Right renal pelvis (tissue), 4 donors: Measurements from ENCODE around the gene SNX10. TPM values are rescaled to one million over a fixed set of nuclear protein-coding genes. Genes with fewer than 3 reads are reported as not detected.
A peak's percentile ranks its signal among the peaks of the same experiment; 100 is the strongest.
"Not testable (repeated sequence)": the region's sequence is repeated elsewhere in the genome, so short reads cannot be mapped to it uniquely, and the experiment has no call there.

Experiments
- DNase-seq, 4 donors: peaks; one replicate each; pipeline ENCODE4 v3.0.0-alpha.2; 2013; ENCODE audit warnings: low read depth in 4 of 4, low spot score in 3 of 4, missing footprints in 1 of 4
- polyA plus RNA-seq, 4 donors: library from polyadenylated mRNA; unstranded; fragments of 120-200 nt; gene quantifications; one replicate each; pipeline ENCODE4 v1.2.1, GENCODE V29; 2013; ENCODE audit not compliant: insufficient read length in 4 of 4

SNX10 gene
- polyA plus RNA-seq, result 10 to 100 TPM; 21.0 to 29.1 (median 26.3) TPM

GRCh38 chr7:26291699-26292538 is at the start of gene SNX10:
SNX10 (plus strand) TSS chr7:26291862; CDS start chr7:26346443, 54,581 bp downstream.
- DNase-seq, result peak in 3 of 4 donors; percentile 26 to 47 (median 29)

GRCh38 chr7:26245150-26245549 is 46.5 kb upstream of the SNX10 start:
- no peak for DNase-seq

GRCh38 chr7:26250239-26250638 is 41.4 kb upstream of the SNX10 start:
- no peak for DNase-seq

- DNase-seq, result not testable (repeated sequence)
Measured at GRCh38 chr7:26261866-26262265, 29.8 kb upstream of the SNX10 start.

- DNase-seq, result no peak
Measured at GRCh38 chr7:26265065-26265464, 26.6 kb upstream of the SNX10 start.

- DNase-seq, result no peak
Measured at GRCh38 chr7:26265499-26266075, 26.1 kb upstream of the SNX10 start.

- DNase-seq, result no peak
Measured at GRCh38 chr7:26267601-26268166, 24.0 kb upstream of the SNX10 start.

GRCh38 chr7:26275213-26275612 is 16.4 kb upstream of the SNX10 start:
- no peak for DNase-seq

- no peak for DNase-seq
Measured at GRCh38 chr7:26278770-26279169, 12.9 kb upstream of the SNX10 start.

- DNase-seq, result no peak
Measured at GRCh38 chr7:26279405-26279804, 12.3 kb upstream of the SNX10 start.

GRCh38 chr7:26280097-26280496 is 11.6 kb upstream of the SNX10 start:
- no peak for DNase-seq

GRCh38 chr7:26280723-26281122 is 10.9 kb upstream of the SNX10 start:
- no peak for DNase-seq

- DNase-seq, result no peak
Measured at GRCh38 chr7:26284477-26284876, 7.2 kb upstream of the SNX10 start.

- DNase-seq, result no peak
Measured at GRCh38 chr7:26284995-26285632, 6.5 kb upstream of the SNX10 start.

GRCh38 chr7:26286157-26286556 is 5.5 kb upstream of the SNX10 start:
- DNase-seq, result no peak

- DNase-seq, result not testable (repeated sequence)
Measured at GRCh38 chr7:26288126-26288525, 3.5 kb upstream of the SNX10 start.

GRCh38 chr7:26291251-26291650 is 411 bp upstream of the SNX10 start:
- DNase-seq, result no peak

GRCh38 chr7:26292768-26293560 is 1.3 kb downstream of the SNX10 start:
- DNase-seq, result no peak

- DNase-seq, result no peak
Measured at GRCh38 chr7:26293569-26294308, 2.1 kb downstream of the SNX10 start.

GRCh38 chr7:26295015-26295414 is 3.4 kb downstream of the SNX10 start:
- DNase-seq, result no peak
